ENCODE data around the gene ZBTB37.

DNA sequence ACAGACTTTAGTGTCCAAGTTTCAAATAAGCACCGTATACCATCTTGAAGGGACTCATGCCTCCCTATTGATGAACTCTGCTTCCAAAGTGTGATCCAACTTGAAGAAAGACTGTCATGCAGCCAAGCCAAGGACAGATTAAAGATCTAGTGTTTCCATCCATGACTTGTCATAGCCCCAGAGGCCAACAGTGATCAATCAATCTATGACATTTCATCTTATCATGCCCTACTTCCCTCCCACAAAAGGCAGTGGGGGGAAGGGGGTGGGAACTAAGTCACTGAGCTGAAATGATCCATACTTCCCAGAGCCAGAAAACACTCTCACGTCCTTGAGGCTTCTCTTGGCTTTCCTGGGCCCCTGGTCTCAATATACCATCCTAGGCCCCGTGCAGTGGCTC is 44.9 kb downstream of the ZBTB37 start:
- TF ChIP-seq CTCF (conservative IDR thresholded peaks at IDR 0.05) (no peak), ZFX (IDR thresholded peaks at IDR 0.05) (no peak)

Measured in C4-2B (cell line).